Measurements from ENCODE around the gene CYP11A1.

Gene CYP11A1

DNA sequence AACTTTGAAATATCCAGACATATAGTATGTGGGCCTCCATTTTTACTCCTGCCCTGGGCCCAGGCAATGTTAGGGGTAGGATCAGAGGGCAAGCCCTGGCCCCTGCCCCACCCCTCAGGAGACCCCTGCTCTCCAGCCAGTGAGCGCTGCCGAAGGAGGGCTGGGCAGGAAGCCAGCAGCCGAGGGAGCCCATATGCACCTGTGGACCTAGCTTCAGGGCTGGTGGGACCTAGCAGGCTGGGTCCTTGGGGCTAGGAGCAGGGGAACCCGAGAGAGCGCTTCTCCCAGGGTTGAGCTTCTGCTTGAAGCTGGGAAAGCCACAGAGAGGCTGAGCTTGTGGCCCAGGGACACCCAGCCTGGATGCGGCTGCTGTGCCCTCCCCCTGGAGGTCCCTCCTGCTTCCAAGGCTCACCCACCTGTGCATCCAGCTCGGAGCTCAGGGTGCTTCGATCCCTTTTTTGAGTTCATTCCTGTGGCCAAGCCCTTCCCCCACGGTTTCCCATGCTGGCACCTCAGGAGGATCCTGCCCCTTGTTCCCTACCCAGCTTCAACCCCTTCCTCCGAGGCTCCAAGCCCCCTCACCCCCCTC lies 21.0 kb upstream of the CYP11A1 start:
- no peak for DNase-seq (ENCODE audit: low read depth in 3 of 3)

DNA sequence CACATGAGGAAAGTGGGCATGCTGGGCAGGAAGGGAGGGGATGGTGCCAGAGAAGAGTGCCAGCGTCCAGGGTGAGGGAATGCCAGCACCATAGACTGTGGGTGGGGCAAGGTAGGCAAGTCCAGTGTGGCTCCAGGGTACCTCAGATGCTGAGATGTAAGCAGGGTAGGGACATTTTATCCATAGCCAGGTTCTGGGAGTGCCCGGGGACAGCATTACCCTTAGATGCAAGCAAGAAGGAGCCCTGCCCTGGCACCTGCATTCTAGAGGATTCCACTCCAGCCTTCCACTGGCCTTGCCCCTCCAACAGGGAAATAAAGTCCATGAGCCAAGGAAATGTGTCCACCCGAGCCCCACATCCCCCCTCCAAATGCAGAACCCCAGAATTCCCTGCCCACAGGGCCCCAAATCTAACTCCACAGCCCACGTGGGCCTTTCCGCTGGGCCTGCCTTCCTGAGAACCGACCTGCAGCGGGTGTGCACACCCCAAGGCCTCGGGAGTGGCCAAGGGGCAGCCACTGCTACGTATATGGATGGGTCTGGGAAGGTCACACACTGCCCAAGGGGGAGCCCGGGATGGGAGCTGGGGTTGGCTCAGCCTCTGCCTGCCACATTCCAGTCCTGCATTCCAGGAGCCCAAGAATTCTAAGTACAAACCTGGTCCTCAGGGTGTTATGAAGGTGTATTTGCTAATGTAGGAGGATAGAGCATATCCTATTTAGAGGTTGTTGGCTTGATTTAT lies 20.3 kb upstream of the CYP11A1 start:
- DNase-seq (ENCODE audit: low read depth in 3 of 3): no peak

DNA sequence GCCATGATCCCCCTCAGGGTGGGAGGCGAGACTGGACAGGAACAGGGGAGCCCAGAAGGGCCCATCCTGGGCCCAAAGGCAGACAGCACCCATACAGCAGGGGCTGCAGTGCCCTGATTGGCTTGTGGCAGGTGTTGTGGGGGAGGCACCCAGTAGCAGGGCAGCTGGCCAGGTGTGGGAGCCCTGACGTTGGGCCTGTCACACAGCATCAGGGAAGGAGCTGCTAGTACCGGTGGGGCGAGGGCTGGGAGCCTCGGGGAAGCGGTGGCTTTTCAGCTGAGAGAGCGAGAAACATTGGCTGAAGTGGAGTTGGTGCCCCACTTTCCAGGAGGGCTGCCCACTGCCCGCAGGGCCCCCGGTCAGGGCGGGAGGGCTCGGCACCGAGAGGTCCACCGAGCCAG lies 19.7 kb upstream of the CYP11A1 start:
- DNase-seq (ENCODE audit: low read depth in 3 of 3): no peak

DNA sequence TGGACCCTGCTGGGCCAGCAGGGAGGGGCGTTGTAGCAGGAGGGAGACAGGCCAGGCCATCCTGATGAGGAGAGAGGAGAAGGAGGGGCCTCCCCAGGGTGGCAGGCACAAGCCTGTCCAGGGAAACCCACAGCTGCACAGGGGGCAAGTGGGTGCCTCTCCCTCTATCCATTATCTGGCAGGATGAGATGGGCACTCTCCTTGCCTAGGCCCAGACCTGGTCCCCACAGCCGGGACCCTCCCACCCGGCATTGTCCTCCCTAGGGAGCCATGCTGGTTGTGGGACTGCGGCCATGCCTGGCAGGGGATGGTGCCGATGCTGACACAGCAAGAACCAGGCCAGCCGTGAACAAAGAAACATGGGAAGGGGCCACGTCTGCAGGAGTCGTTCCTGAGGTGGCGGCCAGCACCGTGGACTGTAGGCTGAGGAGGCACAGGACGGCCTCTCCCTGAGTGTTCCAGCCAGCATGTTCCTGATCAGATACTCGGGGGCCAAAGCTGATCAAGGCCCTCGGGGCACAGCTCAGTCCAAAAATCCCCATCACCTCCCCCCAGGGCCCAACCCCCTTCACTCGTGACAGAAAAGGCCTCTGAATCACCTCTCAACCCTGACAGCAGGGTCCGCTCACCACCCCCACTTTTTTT lies 19.2 kb upstream of the CYP11A1 start:
- no peak for DNase-seq (ENCODE audit: low read depth in 3 of 3)

DNA sequence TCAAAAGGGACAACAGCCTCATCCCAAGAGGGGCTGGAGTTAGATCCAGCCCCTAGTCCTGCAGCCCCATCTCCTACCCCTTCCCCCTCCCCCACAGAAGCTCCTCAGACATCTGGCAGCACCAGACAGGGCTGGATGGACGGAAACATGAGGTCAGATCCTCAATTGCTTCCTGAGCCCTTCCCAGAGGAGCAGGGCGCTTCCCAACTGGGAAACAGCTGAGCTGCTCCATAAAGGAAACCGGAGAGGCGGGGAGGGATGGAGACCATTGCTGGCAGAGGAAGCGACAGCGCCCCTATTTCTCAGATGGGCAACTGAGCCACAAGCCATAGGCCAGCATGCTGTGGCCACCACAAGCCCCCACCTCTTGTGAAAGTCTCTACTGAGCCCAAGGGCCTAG lies 18.3 kb upstream of the CYP11A1 start:
- DNase-seq (ENCODE audit: low read depth in 3 of 3): no peak

DNA sequence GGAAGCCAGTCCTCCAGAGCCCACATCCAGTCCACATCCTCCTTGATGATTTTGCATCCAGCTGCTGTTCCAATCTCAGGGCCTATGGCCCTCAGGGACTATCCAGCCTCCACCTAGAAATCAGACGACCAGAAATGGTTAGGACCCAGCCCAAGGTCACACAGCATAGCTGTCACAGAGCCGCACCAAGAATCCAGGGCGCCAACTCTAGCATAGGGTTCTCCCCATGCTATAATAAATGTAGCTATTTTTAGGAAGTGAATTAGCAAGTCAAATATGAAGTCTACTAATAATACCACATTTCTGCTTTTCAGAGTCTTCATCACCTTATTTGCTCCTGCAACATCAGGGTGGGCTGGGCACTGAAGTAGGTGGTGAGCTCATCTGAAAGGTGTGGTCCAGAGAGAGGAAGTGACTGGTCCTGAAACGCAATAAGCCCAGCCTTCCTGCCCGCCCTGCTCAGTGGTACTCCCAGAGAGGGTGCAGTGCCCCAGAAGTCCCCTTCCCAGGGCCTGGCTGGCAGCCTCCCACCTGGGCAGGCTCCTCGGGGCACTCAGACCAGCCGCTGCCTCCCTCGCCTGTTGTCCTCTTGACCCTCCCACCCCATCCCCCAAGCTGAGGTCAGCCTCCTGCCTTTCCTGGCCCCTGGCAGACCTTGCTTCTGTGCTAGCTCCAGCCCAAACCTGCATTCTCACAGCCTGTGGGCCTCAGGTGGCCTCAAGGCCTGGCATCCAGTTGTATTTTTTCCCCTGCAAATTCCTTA lies 17.6 kb upstream of the CYP11A1 start:
- DNase-seq (ENCODE audit: low read depth in 3 of 3): no peak

DNA sequence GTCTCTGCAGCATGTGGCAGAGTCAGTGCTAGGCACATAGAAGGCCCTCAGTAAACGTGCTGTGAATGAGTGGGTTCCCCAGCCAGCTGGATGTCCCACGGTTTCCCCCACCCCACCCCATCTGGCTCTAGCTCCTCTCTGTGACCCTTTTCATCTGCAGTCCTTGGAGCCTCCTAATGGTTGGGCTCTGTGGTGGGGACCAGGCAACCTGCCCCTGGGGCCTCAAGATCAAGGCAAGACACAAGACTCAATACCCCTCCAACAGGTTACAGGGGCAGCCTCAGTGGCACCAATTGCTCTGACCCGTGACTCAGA lies 17.1 kb upstream of the CYP11A1 start:
- no peak for DNase-seq (ENCODE audit: low read depth in 3 of 3)

DNA sequence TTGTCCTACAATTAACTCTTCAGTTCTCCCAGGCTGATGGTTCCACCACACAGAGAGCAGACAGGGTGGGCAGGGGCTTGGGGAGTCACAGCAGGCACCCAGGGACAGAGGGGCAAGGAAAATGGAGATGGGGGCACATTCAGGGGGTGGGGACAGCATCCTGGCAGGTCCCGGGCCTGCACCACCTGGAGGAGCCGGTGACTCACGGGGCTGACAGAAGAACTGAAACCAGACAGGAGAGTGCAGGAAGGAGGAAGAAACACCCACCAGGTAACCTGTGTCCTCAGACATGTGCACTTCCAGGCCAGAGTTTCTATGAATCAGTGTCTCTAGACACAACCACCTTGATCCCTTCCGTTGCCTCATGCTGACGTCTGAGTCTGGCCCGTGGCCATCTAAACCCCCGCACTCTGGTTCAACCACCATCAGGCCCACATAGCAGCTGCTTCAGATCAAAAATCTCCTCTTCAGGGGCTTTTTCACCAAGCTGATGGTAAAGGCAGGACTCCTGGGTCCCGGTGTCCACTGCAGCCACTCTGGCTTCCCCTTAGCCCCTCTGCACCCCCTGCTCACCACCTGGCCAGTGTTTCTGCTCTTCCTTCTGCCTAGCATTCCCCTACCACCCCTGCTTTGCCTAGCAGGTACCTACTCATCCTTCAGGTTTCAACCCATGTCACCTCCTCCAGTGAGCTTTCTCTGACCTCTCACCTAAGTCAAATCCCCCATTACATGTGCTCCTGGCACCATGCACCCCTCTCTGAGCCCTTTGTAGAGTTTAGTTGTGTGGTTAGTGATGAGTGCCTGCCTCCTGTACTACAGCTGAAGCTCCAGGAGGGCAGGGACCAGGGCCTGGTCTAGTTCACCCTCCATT lies 16.5 kb upstream of the CYP11A1 start:
- peak in 1 of 3 donors; percentile 72 for DNase-seq (ENCODE audit: low read depth in 3 of 3)

DNA sequence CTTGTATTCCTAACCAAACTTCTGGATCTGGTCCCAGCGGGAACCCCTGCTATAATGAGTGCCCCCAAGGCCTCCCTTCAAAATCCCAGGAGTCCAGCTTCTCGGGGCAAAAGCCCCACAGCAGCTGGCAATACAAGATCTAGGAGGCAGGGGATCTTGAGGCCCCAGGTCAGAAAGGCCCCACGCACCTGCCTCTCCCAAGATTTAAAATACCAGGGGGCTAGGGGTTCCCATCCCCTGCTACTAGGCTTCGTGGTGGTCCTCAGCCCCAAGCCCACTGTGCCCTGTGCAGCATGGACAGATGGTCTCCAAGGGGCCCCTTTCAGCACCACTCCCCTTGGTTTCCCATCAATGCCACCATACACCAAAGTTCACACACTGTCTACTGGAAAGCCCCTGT lies 15.8 kb upstream of the CYP11A1 start:
- no peak for DNase-seq (ENCODE audit: low read depth in 3 of 3)

DNA sequence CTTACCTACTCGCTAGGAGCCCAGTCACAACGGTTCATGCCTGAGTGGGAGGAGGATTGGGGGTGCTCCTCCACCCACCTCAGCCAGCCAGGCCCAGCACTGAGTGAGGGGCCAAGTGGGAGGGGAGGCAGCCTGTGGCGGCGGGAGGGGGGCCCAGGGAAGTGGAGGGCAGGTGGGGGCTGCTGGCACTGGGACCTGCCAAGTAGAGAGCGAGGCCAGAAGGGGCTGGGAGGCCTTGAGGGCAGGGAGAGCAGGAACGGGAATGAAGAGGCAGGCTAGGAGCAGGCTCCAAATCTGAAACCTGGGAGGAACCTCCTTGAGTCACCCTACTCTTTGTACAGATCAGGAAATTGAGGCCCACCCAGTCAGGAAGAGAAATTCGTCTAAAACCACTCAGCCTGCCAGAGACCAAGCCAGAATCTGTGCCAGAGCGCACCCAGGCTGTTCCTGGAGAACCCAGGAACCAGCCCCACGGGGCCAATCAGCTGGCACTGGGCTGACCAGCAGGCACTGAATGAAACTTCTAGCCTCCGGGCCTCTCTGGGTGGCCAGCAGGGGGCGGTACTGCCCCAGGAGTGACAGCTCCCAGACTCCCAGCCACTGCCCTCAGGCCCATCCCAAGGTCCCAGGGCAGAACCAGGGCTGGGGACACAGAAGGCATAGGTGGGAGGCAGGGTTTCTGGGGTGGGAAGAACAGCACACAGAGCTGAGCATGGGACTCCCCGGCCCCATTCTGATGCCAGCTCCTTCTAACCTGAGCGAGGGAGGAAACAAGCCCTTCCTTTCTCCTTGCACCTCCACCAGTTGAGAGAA lies 14.8 kb upstream of the CYP11A1 start:
- DNase-seq (ENCODE audit: low read depth in 3 of 3): peak in 1 of 3 donors; percentile 75

DNA sequence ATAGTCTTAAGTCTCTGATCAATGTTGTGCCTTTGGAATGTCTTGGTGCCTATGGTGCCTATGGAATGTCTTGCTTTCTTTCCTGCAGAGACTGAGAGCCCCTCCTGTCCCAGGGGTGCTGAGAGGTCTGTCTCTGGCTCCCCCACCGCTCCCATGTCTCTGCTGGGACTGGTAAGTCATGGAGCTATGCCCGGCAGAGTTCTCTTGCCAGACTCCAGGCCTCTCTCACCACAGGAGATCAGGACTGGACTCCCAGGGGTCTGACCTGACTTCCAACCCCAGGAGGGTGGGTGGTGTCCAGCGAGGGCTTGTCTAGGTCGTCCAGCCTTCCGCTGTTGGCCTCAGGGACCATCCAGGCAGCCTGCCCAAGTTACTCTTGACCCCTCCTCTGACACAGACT lies 14.0 kb upstream of the CYP11A1 start:
- DNase-seq (ENCODE audit: low read depth in 3 of 3): no peak

DNA sequence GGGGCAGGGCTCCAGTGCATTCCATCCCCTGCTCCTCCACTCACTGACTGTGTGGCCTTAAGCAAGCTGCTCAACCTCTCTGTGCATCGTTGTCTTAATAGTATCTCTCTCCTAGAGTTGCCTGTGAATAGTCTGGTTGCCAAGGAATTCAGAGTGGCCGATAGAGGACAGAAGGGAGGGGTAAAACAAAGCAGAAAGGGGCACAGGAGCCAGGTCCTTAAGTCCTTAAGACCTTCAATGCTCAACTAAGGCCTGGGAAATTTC lies 13.7 kb upstream of the CYP11A1 start:
- no peak for DNase-seq (ENCODE audit: low read depth in 3 of 3)

DNA sequence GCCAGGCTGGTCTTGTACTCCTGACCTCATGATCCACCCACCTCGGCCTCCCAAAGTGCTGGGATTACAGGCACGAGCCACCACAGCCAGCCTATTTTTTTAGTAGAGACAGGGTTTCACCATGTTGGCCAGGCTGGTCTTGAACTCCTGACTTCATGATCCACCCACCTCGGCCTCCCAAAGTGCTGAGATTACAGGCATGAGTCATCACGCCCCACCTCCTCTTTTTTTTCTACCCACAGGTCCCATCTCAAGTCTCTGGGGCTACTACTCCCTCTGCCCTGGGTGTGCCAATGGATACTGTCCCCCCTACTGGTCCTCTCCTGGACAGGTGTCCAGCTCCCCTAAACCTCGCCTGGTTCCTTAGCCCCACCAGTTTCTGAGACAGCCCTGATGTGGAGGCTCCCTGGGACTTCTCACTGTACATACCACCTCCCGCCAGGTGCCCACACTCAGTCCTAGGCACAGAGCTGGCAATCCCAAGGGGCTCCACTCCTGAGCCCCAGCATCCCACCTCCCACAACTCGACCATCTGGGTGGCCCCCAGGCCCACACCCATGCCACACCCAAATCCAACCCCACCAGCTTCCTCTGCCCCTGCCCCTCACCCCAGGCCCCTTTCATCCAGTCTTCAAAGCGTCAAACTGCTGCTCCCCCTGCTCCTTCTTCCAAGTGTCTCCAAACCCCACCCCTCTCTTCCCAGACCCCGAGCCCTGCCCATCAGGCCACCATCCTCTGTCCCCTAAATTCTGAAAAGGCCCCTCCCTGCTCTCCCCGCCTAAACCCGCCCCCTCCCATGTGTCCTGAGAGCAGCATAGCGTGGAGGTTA lies 13.1 kb upstream of the CYP11A1 start:
- no peak for DNase-seq (ENCODE audit: low read depth in 3 of 3)

DNA sequence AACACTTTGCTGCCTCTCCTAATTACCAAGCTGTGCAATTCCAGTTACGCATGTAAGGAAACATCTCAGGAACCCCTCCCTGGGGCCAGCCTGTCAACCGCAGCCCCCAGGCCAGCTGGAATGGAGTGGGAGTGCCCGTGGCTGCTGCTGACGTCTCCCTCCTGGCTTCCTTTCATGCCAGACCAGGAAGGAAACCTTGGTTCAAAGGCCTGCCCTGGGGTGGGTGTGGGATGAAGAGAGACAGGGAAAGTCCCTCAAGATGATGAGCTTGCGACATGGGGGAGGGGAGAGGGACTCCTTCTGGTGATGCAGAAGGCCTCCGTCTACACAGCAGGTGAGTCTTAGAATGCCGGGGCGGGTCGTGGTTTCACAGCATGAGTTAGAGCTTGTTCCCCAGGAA lies 11.4 kb upstream of the CYP11A1 start:
- DNase-seq (ENCODE audit: low read depth in 3 of 3): peak in 2 of 3 donors; percentile 66 to 77

DNA sequence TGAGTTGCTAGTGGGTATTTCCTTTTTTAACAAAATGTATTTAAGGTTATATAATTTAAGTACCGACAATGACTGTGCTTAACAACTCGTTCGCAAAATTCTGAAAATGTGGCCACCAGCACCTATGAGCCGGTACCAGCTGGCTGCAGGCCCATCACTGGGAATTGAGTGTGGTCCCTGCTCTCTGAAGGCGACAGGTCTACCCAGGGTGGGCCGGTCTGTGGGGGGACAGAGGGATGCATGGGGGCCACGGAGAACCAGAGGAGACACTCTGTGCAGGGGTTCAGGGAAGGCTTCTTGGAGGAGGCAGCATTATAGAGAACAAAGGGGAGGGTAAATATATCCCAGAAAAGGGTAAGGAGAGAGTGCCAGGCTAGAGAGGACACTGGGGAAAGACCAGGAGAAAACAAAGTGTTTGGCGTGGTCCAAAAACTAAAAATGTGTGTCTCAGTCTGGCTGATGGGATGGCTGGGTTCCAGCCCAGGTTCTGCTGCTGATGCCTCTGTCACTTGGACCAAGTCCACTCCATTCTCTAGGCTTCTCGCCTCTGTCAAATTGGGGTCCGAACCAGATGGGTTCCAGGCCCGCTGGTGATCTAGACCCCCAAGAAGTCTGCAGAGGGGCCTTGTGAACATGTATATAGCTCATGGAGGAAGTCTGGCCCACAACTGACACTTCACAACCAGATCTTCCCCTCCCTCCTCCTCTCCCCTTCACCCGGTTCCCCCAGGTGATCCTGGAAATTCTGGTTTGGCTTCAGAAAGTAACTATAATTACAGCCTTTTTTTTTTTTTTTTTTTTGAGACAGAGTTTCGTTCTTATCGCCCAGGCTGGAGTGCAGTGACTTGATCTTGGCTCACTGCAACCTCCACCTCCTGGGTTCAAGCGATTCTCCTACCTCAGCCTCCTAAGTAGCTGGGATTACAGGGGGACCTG lies 10.7 kb upstream of the CYP11A1 start:
- DNase-seq (ENCODE audit: low read depth in 3 of 3): no peak

DNA sequence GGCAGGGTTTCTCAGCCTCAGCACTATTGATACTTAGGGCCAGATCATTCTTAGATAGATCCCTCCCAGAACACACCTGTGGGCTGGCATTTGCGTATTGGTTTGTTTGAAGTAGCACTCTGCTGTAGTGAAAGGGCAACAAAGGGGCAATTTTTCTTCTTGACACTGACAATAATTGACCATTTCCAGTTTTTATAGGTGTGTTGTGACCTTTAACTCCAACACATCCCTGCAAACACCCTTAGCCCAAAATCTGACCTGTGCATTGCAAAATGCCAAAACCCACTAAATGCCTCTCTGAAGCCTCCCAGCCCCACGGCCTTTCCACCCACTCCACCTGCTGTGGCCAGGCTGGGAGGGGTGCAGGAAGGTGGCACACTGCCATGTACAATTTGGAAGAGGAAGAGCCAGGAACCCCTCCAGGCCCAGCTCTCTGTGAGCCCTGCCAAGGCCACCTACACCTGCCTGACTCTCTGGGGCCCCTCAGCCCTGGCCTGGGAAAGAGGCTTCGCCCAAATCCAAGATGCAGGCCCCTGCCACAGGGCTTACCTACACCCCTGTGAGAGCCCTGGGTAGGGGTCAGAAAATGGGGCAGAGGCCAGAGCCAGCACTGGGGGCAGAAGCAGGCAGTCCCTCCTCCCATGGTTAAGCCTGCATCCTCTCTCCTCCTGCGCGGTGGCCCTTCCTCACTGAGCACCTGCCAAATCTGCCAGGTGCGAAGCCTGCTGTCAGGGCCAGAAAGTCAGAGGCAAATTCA lies 9.6 kb upstream of the CYP11A1 start:
- no peak for DNase-seq (ENCODE audit: low read depth in 3 of 3)

DNA sequence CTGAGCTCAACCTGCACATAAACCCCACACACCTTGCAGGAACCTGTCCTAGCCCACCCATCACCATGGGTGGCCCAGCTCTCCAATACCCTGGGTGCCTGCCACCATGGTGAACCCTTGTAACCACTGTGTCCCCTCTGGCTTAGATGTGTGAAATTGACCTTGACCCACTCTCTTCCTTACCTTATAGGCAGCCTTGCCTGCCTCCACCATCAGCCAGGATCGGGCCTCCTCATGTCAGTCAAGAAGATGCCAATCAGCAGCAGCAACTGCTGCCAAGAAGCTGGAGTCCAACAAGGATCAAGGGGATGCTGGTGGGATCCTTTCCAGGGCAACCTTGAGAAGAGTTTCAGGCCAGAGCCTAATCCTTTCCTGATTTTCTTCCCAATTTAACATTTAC lies 8.8 kb upstream of the CYP11A1 start:
- no peak for DNase-seq (ENCODE audit: low read depth in 3 of 3)

DNA sequence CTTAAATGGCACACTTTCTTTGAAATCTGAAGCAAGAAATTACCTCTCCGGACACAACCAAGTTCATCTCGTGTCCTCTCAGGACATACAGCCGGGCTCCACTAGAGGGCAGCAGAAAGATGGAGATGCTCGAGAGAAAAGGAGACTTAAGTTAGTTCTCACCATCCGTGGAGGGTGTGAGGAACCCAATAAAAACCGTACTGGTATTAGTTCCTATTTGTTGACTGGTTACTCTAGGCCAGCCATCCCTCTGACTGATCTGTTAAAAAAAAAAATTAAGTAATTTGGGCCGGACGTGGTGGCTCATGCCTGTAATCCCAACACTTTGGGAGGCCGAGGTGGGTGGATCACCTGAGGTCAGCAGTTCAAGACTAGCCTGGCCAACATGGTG lies 7.9 kb upstream of the CYP11A1 start:
- peak; percentile 74 to 84 (median 82) for DNase-seq (ENCODE audit: low read depth in 3 of 3)
